K562 (cell line): Measurements from ENCODE around the gene ATXN1. TPM values are rescaled to one million over a fixed set of nuclear protein-coding genes. Genes with fewer than 3 reads are reported as not detected.

Source experiments
- CCNT2 ChIP-seq: IDR thresholded peaks from 2 replicates; pipeline ENCODE4 v1.6.1; 2011; ENCODE audit warnings: borderline replicate concordance, low read depth, mild to moderate bottlenecking, moderate library complexity, mixed read lengths, low read length; ENCODE audit not compliant: insufficient read length; ENCODE audit errors: extremely low read depth
- CHD4 ChIP-seq: fragments of 200-600 bp; sonication (generic); IDR thresholded peaks from 3 replicates; pipeline ENCODE4 v1.6.1; 2012; ENCODE audit warnings: low read depth, mild to moderate bottlenecking, mixed read lengths, low read length, inconsistent platforms; ENCODE audit not compliant: insufficient read depth, insufficient replicate concordance, poor library complexity, severe bottlenecking
- EHMT2 ChIP-seq: fragments of 450-650 bp; IDR thresholded peaks from 2 replicates; pipeline ENCODE4 v1.6.1; 2018; ENCODE audit warnings: antibody characterized with exemption
- HIVEP1 ChIP-seq: fragments of 250-450 bp; sonication (Bioruptor Pico); IDR thresholded peaks from 2 replicates; pipeline ENCODE4 v1.4.0; 2020; ENCODE audit warnings: mild to moderate bottlenecking
- JUNB ChIP-seq: fragments of 450-650 bp; formaldehyde crosslinking; conservative IDR thresholded peaks from 2 replicates; pipeline ENCODE4 v1.4.0; 2020; ENCODE audit warnings: mild to moderate bottlenecking
- KAT7 ChIP-seq: sonication (generic); formaldehyde crosslinking; IDR thresholded peaks from 2 replicates; pipeline ENCODE4 v1.8.0; 2022; ENCODE audit warnings: missing genetic modification reagents, mild to moderate bottlenecking, borderline replicate concordance
- NR1H2 ChIP-seq: sonication (generic); formaldehyde crosslinking; IDR thresholded peaks from 2 replicates; pipeline ENCODE4 v1.4.0; 2020; ENCODE audit warnings: mild to moderate bottlenecking, missing genetic modification reagents
- NR2C2 ChIP-seq, 2 experiments: fragments of 200-800 bp in 1 of 2; sonication (Bioruptor generic) in 1 of 2; sonication (generic) in 1 of 2; formaldehyde crosslinking in 1 of 2; IDR thresholded peaks; 2 replicates each; pipeline versions ENCODE4 v1.6.1 to v1.8.0; 2016 to 2022; ENCODE audit warnings: mild to moderate bottlenecking in 1 of 2, missing compliant biosample characterization in 1 of 2, missing genetic modification characterization in 1 of 2, missing genetic modification reagents in 1 of 2
- NRF1 ChIP-seq, 2 experiments: fragments of 450-650 bp; IDR thresholded peaks in 1 of 2; conservative IDR thresholded peaks in 1 of 2; 2 replicates each; pipeline ENCODE4 v1.6.1; 2014; ENCODE audit warnings: mild to moderate bottlenecking in 2 of 2
- PHF20 ChIP-seq: fragments of 450-650 bp; IDR thresholded peaks from 2 replicates; pipeline ENCODE4 v1.6.1; 2018; ENCODE audit not compliant: partially characterized antibody
- RBFOX2 ChIP-seq: fragments of 200-400 bp; formaldehyde crosslinking; IDR thresholded peaks from 2 replicates; pipeline ENCODE4 v1.6.1; 2017; ENCODE audit warnings: low read depth, mild to moderate bottlenecking, low read length, moderate library complexity
- SMARCA5 ChIP-seq: fragments of 450-650 bp; IDR thresholded peaks from 2 replicates; pipeline ENCODE4 v1.6.1; 2016
- SMARCC2 ChIP-seq: fragments of 450-650 bp; IDR thresholded peaks from 2 replicates; pipeline ENCODE4 v1.6.1; 2017; ENCODE audit warnings: antibody characterized with exemption, moderate library complexity, mild to moderate bottlenecking, low read depth
- ZBTB17 ChIP-seq: fragments of 450-650 bp; formaldehyde crosslinking; IDR thresholded peaks from 2 replicates; pipeline ENCODE4 v1.4.0; 2020; ENCODE audit warnings: mild to moderate bottlenecking
- ZNF584 ChIP-seq: fragments of 200-800 bp; sonication (Bioruptor generic); IDR thresholded peaks from 2 replicates; pipeline ENCODE4 v1.6.1; 2016; ENCODE audit warnings: low read depth, mild to moderate bottlenecking, missing genetic modification characterization, missing compliant biosample characterization
- polyA plus RNA-seq, 8 experiments: library from polyadenylated mRNA; depleted of rRNA in 4 of 8; stranded (reverse) in 5 of 8; unstranded in 3 of 8; fragments of >200 nt; fragmentation: Nextera tagmentation in 2 of 8; fragmentation: Illumina TruSeq in 1 of 8; extraction: Ambion mirVana in 2 of 8; extraction: Trizol in 1 of 8; gene quantifications; 2 replicates each; pipeline versions ENCODE4 v1.2.1 to v1.2.3, GENCODE V29; 2011 to 2014; ENCODE audit warnings: inconsistent platforms in 1 of 8, missing spikeins in 1 of 8
- total RNA-seq, 7 experiments: library from RNA; depleted of rRNA in 6 of 7; stranded (reverse); fragments of >200 nt in 6 of 7; fragmentation: Illumina TruSeq in 2 of 7; extraction: Trizol in 2 of 7; gene quantifications; 2 replicates each; pipeline versions ENCODE4 v1.2.1 to v1.2.3, GENCODE V29; 2011 to 2021; ENCODE audit warnings: low replicate concordance in 1 of 7
- TF ChIP-seq, protein P1 (sequence below): fragments of 250-450 bp; sonication (Bioruptor Pico); IDR thresholded peaks from 2 replicates; pipeline ENCODE4 v1.8.0; 2022; ENCODE audit warnings: moderate library complexity, mild to moderate bottlenecking, inconsistent platforms
- TF ChIP-seq, protein P2 (sequence below): sonication (generic); formaldehyde crosslinking; IDR thresholded peaks from 2 replicates; pipeline ENCODE4 v1.8.1; 2023; ENCODE audit warnings: mild to moderate bottlenecking, missing genetic modification reagents
- TF ChIP-seq, protein P3 (sequence below), 3 experiments: fragments of 200-800 bp in 1 of 3; sonication (Bioruptor generic) in 1 of 3; sonication (generic) in 1 of 3; formaldehyde crosslinking in 1 of 3; IDR thresholded peaks; 2 replicates each; pipeline versions ENCODE4 v1.6.1 to v1.8.0; 2016 to 2022; ENCODE audit warnings: mild to moderate bottlenecking in 2 of 3, missing compliant biosample characterization in 2 of 3, missing genetic modification characterization in 2 of 3, missing genetic modification reagents in 1 of 3
- TF ChIP-seq, protein P4 (sequence below): sonication (generic); formaldehyde crosslinking; IDR thresholded peaks from 2 replicates; pipeline ENCODE4 v1.8.1; 2022; ENCODE audit warnings: missing genetic modification reagents
- TF ChIP-seq, protein P5 (sequence below): sonication (generic); formaldehyde crosslinking; IDR thresholded peaks from 2 replicates; pipeline ENCODE4 v1.8.0; 2022; ENCODE audit warnings: missing genetic modification reagents, mild to moderate bottlenecking, moderate library complexity, borderline replicate concordance
- TF ChIP-seq, protein P6 (sequence below): sonication (generic); formaldehyde crosslinking; IDR thresholded peaks from 2 replicates; pipeline ENCODE4 v1.9.0; 2022; ENCODE audit warnings: mild to moderate bottlenecking, missing genetic modification reagents

ATXN1 gene
- total and polyA plus RNA-seq, 9 of the 15 experiments (the other 6 are each of a cell fraction or from before 2014, with no cell fraction given), result under 0.01 to 1.2 (median 0.58) TPM

DNA sequence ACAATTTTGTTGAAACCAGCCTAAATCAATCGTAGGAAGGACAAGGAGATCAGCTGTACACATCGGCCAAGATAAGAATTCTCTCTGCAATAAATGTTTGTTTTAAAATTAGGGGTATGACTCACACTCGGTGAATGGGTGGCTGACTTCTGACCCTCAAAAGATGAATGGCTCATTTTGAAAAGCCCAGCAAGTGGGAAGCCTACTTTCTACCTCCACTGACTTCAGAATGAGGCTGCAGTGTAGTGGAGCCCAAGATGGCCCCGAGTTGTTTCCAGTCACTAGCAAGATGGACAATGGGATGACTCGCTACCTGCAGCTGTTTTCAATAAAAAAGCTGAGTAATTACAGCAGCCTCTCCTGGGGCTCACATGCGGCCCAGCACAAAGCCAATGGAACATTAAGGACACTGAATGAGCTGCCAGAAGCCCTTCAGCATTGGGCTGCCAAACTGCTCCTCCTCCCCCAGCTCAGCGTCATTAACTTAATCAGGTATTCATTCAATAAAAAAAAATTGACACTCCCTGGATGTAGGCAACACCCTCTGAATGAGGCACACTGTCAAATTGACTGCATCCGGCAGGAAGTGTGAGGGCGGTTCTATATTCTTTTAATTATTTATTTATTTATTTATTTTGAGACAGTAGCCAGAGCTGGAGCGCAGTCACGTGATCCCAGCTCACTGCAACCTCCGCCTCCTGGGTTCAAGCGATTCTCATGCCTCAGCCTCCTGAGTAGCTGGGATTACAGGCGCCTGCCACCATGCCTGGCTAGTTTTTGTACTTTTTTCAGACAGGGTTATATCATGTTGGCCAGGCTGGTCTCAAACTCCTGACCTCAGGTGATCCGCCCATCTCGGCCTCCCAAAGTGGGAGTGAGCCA lies 415.6 kb downstream of the ATXN1 start (continued):
- TF ChIP-seq CCNT2 (peak; percentile 19), RBFOX2 (peak; percentile 23; the same call in 1 of the 2 replicates), NRF1 (conservative IDR thresholded peaks at IDR 0.05 in 1 of 2, IDR thresholded peaks at IDR 0.05 in 1 of 2) (no peak), NR1H2 (CRISPR knock-in tag) (no peak), ZBTB17 (CRISPR knock-in tag) (no peak), EHMT2 (peak; percentile 77), SMARCC2 (peak; percentile 78), PHF20 (no peak), HIVEP1 (CRISPR knock-in tag) (no peak), NR2C2 (CRISPR knock-in tag; IDR thresholded peaks at IDR 0.05) (no peak), NR2C2 (tag; IDR thresholded peaks at IDR 0.05) (peak; percentile 85), CHD4 (no peak), JUNB (peak; percentile 46; the same call in 1 of the 2 replicates), KAT7 (CRISPR knock-in tag) (no peak), SMARCA5 (no peak), ZNF584 (0 out of 2 replicates have a peak, but pooled peaks have one; percentile 57)
- TF ChIP-seq, protein P1, sequence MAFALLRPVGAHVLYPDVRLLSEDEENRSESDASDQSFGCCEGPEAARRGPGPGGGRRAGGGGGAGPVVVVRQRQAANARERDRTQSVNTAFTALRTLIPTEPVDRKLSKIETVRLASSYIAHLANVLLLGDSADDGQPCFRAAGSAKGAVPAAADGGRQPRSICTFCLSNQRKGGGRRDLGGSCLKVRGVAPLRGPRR (CRISPR knock-in tag), result no peak
- TF ChIP-seq, protein P2, sequence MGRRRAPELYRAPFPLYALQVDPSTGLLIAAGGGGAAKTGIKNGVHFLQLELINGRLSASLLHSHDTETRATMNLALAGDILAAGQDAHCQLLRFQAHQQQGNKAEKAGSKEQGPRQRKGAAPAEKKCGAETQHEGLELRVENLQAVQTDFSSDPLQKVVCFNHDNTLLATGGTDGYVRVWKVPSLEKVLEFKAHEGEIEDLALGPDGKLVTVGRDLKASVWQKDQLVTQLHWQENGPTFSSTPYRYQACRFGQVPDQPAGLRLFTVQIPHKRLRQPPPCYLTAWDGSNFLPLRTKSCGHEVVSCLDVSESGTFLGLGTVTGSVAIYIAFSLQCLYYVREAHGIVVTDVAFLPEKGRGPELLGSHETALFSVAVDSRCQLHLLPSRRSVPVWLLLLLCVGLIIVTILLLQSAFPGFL (CRISPR knock-in tag), result no peak
- TF ChIP-seq, protein P3, sequence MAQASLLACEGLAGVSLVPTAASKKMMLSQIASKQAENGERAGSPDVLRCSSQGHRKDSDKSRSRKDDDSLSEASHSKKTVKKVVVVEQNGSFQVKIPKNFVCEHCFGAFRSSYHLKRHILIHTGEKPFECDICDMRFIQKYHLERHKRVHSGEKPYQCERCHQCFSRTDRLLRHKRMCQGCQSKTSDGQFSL (CRISPR knock-in tag; IDR thresholded peaks at IDR 0.05), result no peak
- TF ChIP-seq, protein P3 (tag; IDR thresholded peaks at IDR 0.05), result 0 out of 4 replicates have a peak, but pooled peaks of 1 of the 2 experiments have one; percentile 31
- TF ChIP-seq, protein P4, sequence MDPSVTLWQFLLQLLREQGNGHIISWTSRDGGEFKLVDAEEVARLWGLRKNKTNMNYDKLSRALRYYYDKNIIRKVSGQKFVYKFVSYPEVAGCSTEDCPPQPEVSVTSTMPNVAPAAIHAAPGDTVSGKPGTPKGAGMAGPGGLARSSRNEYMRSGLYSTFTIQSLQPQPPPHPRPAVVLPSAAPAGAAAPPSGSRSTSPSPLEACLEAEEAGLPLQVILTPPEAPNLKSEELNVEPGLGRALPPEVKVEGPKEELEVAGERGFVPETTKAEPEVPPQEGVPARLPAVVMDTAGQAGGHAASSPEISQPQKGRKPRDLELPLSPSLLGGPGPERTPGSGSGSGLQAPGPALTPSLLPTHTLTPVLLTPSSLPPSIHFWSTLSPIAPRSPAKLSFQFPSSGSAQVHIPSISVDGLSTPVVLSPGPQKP (CRISPR knock-in tag), result no peak
- TF ChIP-seq, protein P5, sequence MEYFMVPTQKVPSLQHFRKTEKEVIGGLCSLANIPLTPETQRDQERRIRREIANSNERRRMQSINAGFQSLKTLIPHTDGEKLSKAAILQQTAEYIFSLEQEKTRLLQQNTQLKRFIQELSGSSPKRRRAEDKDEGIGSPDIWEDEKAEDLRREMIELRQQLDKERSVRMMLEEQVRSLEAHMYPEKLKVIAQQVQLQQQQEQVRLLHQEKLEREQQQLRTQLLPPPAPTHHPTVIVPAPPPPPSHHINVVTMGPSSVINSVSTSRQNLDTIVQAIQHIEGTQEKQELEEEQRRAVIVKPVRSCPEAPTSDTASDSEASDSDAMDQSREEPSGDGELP (CRISPR knock-in tag), result peak; percentile 65
- TF ChIP-seq, protein P6, sequence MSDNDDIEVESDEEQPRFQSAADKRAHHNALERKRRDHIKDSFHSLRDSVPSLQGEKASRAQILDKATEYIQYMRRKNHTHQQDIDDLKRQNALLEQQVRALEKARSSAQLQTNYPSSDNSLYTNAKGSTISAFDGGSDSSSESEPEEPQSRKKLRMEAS (CRISPR knock-in tag), result no peak
